SK-N-SH treated with all-trans-retinoic acid at 6 μM for 48 hours (cell line): Measurements from ENCODE around the gene CADM1.

ENCODE experiments used
- CREB5 ChIP-seq: fragments of 250-450 bp; sonication (Bioruptor Pico); IDR thresholded peaks from 2 replicates; pipeline ENCODE4 v1.5.1; 2020; ENCODE audit warnings: low read depth, mild to moderate bottlenecking, moderate library complexity
- CSDC2 ChIP-seq: fragments of 250-450 bp; sonication (Bioruptor Pico); IDR thresholded peaks from 2 replicates; pipeline ENCODE4 v1.5.0; 2020; ENCODE audit warnings: mild to moderate bottlenecking, moderate library complexity
- CSRNP3 ChIP-seq: fragments of 250-450 bp; sonication (Bioruptor Pico); IDR thresholded peaks from 2 replicates; pipeline ENCODE4 v1.5.1; 2021; ENCODE audit warnings: mild to moderate bottlenecking, moderate library complexity
- ISL1 ChIP-seq: fragments of 250-450 bp; sonication (Bioruptor Pico); IDR thresholded peaks from 2 replicates; pipeline ENCODE4 v2.1.2; 2022; ENCODE audit warnings: mild to moderate bottlenecking, moderate library complexity
- PATZ1 ChIP-seq: fragments of 250-450 bp; sonication (Bioruptor Pico); IDR thresholded peaks from 2 replicates; pipeline ENCODE4 v1.8.0; 2020; ENCODE audit warnings: mild to moderate bottlenecking, moderate library complexity, borderline replicate concordance
- RARB ChIP-seq: fragments of 250-450 bp; sonication (Bioruptor Pico); IDR thresholded peaks from 2 replicates; pipeline ENCODE4 v1.8.0; 2021; ENCODE audit warnings: mild to moderate bottlenecking, moderate library complexity
- ZC3H10 ChIP-seq: fragments of 250-450 bp; sonication (Bioruptor Pico); IDR thresholded peaks from 2 replicates; pipeline ENCODE4 v1.5.1; 2021; ENCODE audit warnings: mild to moderate bottlenecking, moderate library complexity
- ZFP3 ChIP-seq: fragments of 250-450 bp; sonication (Bioruptor Pico); IDR thresholded peaks from 2 replicates; pipeline ENCODE4 v1.5.0; 2020; ENCODE audit warnings: mild to moderate bottlenecking, moderate library complexity
- ZFP30 ChIP-seq: fragments of 450-650 bp; formaldehyde crosslinking; IDR thresholded peaks from 2 replicates; pipeline ENCODE4 v1.5.0; 2022; ENCODE audit warnings: mild to moderate bottlenecking, moderate library complexity
- ZNF565 ChIP-seq: fragments of 450-650 bp; formaldehyde crosslinking; conservative IDR thresholded peaks from 2 replicates; pipeline ENCODE4 v1.5.0; 2020; ENCODE audit warnings: low read depth, mild to moderate bottlenecking, moderate library complexity
- ZNF70 ChIP-seq: fragments of 450-650 bp; formaldehyde crosslinking; IDR thresholded peaks from 2 replicates; pipeline ENCODE4 v1.5.0; 2020; ENCODE audit warnings: mild to moderate bottlenecking, moderate library complexity

- TF ChIP-seq ZFP3 (CRISPR knock-in tag) (no peak), PATZ1 (CRISPR knock-in tag) (no peak), ZNF565 (CRISPR knock-in tag) (no peak), CSRNP3 (CRISPR knock-in tag) (no peak), CREB5 (CRISPR knock-in tag) (no peak), CSDC2 (no peak), ISL1 (no peak), ZC3H10 (CRISPR knock-in tag) (no peak), ZFP30 (CRISPR knock-in tag) (no peak), RARB (CRISPR knock-in tag) (no peak), ZNF70 (CRISPR knock-in tag) (no peak)
Measured at GRCh38 chr11:115258216-115258615, 246.0 kb downstream of the CADM1 start.
